ENCODE data around the gene ADK. TPM values are rescaled to one million over a fixed set of nuclear protein-coding genes. Genes with fewer than 3 reads are reported as not detected.
"Not testable (repeated sequence)": the region's sequence is repeated elsewhere in the genome, so short reads cannot be mapped to it uniquely, and the experiment has no call there.

The ADK gene
- total RNA-seq, 3 donors from 2014 or later (not counting 1 experiment from before 2014, with no cell fraction given) = 13.4 to 16.1 (median 14.1) TPM

- DNase-seq = no peak
- intact Hi-C loops (cut with micrococcal nuclease) = no loop called here
- no peak for ATAC-seq
- Histone ChIP-seq H3K9me3 (ENCODE audit: control insufficient read depth, insufficient read depth, low read length) (no peaks in the 10 kb centered on the region), H3K36me3 (ENCODE audit: control insufficient read depth, insufficient read depth, low read length) (no peaks in the 10 kb centered on the region), H3K27ac (ENCODE audit: low read length) (no peak overlapping the region), H3K4me1 (ENCODE audit: control insufficient read depth, insufficient read depth, low read length) (no peaks in the 10 kb centered on the region), H3K27me3 (ENCODE audit: control insufficient read depth, insufficient read depth, low read length) (no peaks in the 10 kb centered on the region), H3K4me3 (ENCODE audit: low read length) (no peak overlapping the region)
- H3K27ac Mint-ChIP-seq = no peak overlapping the region
- no peaks in the 10 kb centered on the region for H3K36me3 Mint-ChIP-seq
- H3K27me3 Mint-ChIP-seq (ENCODE audit: low read depth in 2 of 2) = no peaks in the 10 kb centered on the region
- no peaks in the 10 kb centered on the region for H3K9me3 Mint-ChIP-seq
- 97% methylated on average over 3 of the region's 3 CpGs for WGBS (ENCODE audit: insufficient coverage)
- H3K4me3 Mint-ChIP-seq = no peak overlapping the region
- no peak for TF ChIP-seq CTCF (IDR thresholded peaks at IDR 0.05)
- H3K4me1 Mint-ChIP-seq = no peaks in the 10 kb centered on the region
These were observed 424.2 kb downstream of the ADK start for GRCh38 chr10:74575191-74575720.

DNA sequence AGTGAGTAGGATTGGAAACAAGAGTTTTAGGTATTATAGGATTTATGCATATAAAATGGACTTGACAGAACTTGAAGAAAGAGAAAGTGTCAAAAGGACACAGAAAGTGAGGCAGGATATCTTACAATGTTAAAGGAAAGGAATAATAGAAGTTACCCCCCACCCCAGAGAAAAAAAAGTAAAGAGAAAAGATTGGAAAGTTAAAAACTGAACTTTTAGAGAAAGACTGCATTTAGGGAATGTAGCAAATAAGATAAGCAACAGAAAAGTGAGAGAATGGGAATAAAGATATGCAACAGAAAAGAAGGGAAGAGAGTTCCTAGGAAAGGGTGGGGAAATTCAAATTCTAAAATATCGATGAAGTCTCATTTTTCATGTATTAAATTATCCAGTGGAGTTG is 424.9 kb downstream of the ADK start:
- H3K27me3 ChIP-seq (ENCODE audit: control insufficient read depth, insufficient read depth, low read length) = no peaks in the 10 kb centered on the region
- H3K4me1 Mint-ChIP-seq = no peaks in the 10 kb centered on the region
- no CpG with 5 or more reads among the region's 1 CpG for WGBS (ENCODE audit: insufficient coverage)
- no peak overlapping the region for H3K4me3 ChIP-seq (ENCODE audit: low read length)
- ATAC-seq (no peak), DNase-seq (no peak)
- H3K4me3 Mint-ChIP-seq = no peak overlapping the region
- no peaks in the 10 kb centered on the region for H3K36me3 ChIP-seq (ENCODE audit: control insufficient read depth, insufficient read depth, low read length)
- no peak overlapping the region for H3K27ac ChIP-seq (ENCODE audit: low read length)
- no peaks in the 10 kb centered on the region for H3K9me3 Mint-ChIP-seq
- no peaks in the 10 kb centered on the region for H3K9me3 ChIP-seq (ENCODE audit: control insufficient read depth, insufficient read depth, low read length)
- H3K27me3 Mint-ChIP-seq (ENCODE audit: low read depth in 2 of 2) = no peaks in the 10 kb centered on the region
- intact Hi-C loops (cut with micrococcal nuclease) = no loop called here
- H3K36me3 Mint-ChIP-seq = no peaks in the 10 kb centered on the region
- H3K4me1 ChIP-seq (ENCODE audit: control insufficient read depth, insufficient read depth, low read length) = no peaks in the 10 kb centered on the region
- TF ChIP-seq CTCF (IDR thresholded peaks at IDR 0.05) = no peak
- H3K27ac Mint-ChIP-seq = no peak overlapping the region

DNA sequence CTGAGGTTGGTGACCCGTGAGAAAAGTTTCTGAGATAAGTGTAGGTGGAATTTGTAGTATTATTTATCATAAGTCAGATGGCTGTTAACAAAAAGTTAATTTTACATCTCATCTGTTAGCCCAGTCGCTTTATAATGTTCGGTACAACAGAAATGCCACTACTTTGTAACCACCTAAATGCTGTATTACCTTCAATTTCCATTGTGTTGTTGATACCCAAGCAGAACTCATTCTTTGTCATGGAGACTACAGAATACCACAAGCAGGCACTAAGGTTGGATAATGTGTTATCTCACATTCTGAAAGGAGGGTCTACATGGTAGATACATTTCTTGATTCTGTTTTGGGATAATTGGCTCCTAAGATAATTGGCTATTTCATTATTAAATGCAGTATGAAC is 425.6 kb downstream of the ADK start:
- H3K9me3 Mint-ChIP-seq = no peaks in the 10 kb centered on the region

DNA sequence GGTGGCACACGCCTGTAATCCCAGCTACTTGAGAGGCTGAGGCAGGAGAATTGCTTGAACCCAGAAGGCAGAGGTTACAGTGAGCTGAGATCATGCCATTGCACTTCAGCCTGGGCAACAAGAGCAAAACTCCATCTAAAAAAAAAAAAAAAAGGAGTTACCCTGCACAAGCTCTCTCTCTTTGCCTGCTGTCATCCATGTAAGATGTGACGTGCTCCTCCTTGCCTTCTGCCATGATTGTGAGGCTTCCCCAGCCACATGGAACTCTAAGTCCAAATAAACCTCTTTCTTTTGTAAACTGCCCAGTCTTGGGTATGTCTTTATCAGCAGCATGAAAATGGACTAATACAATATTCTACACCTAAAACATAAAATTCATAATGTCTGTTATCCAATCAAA is 429.4 kb downstream of the ADK start:
- H3K4me3 Mint-ChIP-seq; H3K27me3 Mint-ChIP-seq (ENCODE audit: low read depth in 2 of 2); H3K4me3 ChIP-seq (ENCODE audit: low read length); H3K9me3 Mint-ChIP-seq; H3K36me3 ChIP-seq (ENCODE audit: control insufficient read depth, insufficient read depth, low read length); H3K27me3 ChIP-seq (ENCODE audit: control insufficient read depth, insufficient read depth, low read length); DNase-seq; H3K36me3 Mint-ChIP-seq; H3K9me3 ChIP-seq (ENCODE audit: control insufficient read depth, insufficient read depth, low read length); H3K27ac ChIP-seq (ENCODE audit: low read length); H3K4me1 Mint-ChIP-seq; ATAC-seq; H3K4me1 ChIP-seq (ENCODE audit: control insufficient read depth, insufficient read depth, low read length); intact Hi-C loops (cut with micrococcal nuclease); H3K27ac Mint-ChIP-seq: not testable (repeated sequence)
- WGBS (ENCODE audit: insufficient coverage) = 98% methylated on average over 2 of the region's 2 CpGs

More for the DNA sequence above, 425.6 kb downstream of the ADK start:
- no peak for DNase-seq
- H3K9me3 ChIP-seq (ENCODE audit: control insufficient read depth, insufficient read depth, low read length) = no peaks in the 10 kb centered on the region
- TF ChIP-seq CTCF (IDR thresholded peaks at IDR 0.05) = no peak
- ATAC-seq = no peak
- H3K36me3 Mint-ChIP-seq = no peaks in the 10 kb centered on the region
- no peaks in the 10 kb centered on the region for H3K27me3 ChIP-seq (ENCODE audit: control insufficient read depth, insufficient read depth, low read length)
- no peaks in the 10 kb centered on the region for H3K27me3 Mint-ChIP-seq (ENCODE audit: low read depth in 2 of 2)
- H3K4me1 Mint-ChIP-seq = no peaks in the 10 kb centered on the region
- WGBS (ENCODE audit: insufficient coverage) = 93% methylated on average over 3 of the region's 3 CpGs
- H3K27ac Mint-ChIP-seq = no peak overlapping the region
- H3K4me3 ChIP-seq (ENCODE audit: low read length) = no peak overlapping the region
- intact Hi-C loops (cut with micrococcal nuclease) = no loop called here
- no peak overlapping the region for H3K4me3 Mint-ChIP-seq
- H3K4me1 ChIP-seq (ENCODE audit: control insufficient read depth, insufficient read depth, low read length) = no peaks in the 10 kb centered on the region
- no peaks in the 10 kb centered on the region for H3K36me3 ChIP-seq (ENCODE audit: control insufficient read depth, insufficient read depth, low read length)
- no peak overlapping the region for H3K27ac ChIP-seq (ENCODE audit: low read length)
